IMR-90 (cell line): Measurements from ENCODE around the gene OR6C3. TPM values are rescaled to one million over a fixed set of nuclear protein-coding genes. Genes with fewer than 3 reads are reported as not detected.

Experiments used
- ATAC-seq: fragments of 200-7000 bp; cut with Tn5 transposase; 2 replicates; pipeline ENCODE4 v1.9.1; 2020; ENCODE audit warnings: low read depth, mild to moderate bottlenecking, moderate library complexity
- BruUV-seq: library from RNA; stranded (reverse); fragments of 400-500 nt; replicated peaks from 2 replicates; lab custom pipeline; 2021; lab: Mats Ljungman, UMichigan
- CTCF ChIA-PET: fragments of 300-600 bp; formaldehyde crosslinking; extraction: SDS; loops from one replicate; lab custom pipeline; 2021; ENCODE audit warnings: antibody characterized with exemption; lab: Yijun Ruan, JAX
- POLR2A ChIA-PET: fragments of 300-600 bp; sonication (Branson Sonifier 250); formaldehyde crosslinking; loops from one replicate; lab custom pipeline; 2022; ENCODE audit warnings: antibody characterized with exemption; ENCODE audit not compliant: unreplicated experiment; lab: Charles Lee
- DNase-seq: peaks from one replicate; pipeline ENCODE4 v3.0.0; 2013
- H2AFZ ChIP-seq: replicated peaks from 2 replicates; pipeline ENCODE3; 2013; ENCODE audit warnings: low read length, mild to moderate bottlenecking; ENCODE audit not compliant: poor library complexity
- H2AK5ac ChIP-seq: 2 replicates; pipeline ENCODE4 v1.6.1; 2013; ENCODE audit warnings: low read depth, low read length, inconsistent platforms
- H2AK9ac ChIP-seq: replicated peaks from 2 replicates; pipeline ENCODE3; 2013; ENCODE audit warnings: mild to moderate bottlenecking, low read depth, low read length, moderate library complexity; ENCODE audit not compliant: poor library complexity
- H2BK120ac ChIP-seq: 2 replicates; pipeline ENCODE4 v1.6.1; 2013; ENCODE audit warnings: low read depth, low read length, inconsistent platforms
- H2BK15ac ChIP-seq: 3 replicates; pipeline ENCODE4 v1.6.1; 2013; ENCODE audit warnings: low read depth, low read length, inconsistent platforms
- H2BK20ac ChIP-seq: 2 replicates; pipeline ENCODE4 v1.6.1; 2013; ENCODE audit warnings: low read depth, mild to moderate bottlenecking, inconsistent platforms, low read length, moderate library complexity
- H2BK5ac ChIP-seq: 2 replicates; pipeline ENCODE4 v1.6.1; 2013; ENCODE audit warnings: mild to moderate bottlenecking, low read depth, low read length, inconsistent platforms; ENCODE audit not compliant: poor library complexity, severe bottlenecking
- H3K14ac ChIP-seq: replicated peaks from 2 replicates; pipeline ENCODE4 v1.6.1; 2013; ENCODE audit warnings: low read depth, low read length, inconsistent platforms
- H3K18ac ChIP-seq: 2 replicates; pipeline ENCODE4 v1.6.1; 2013; ENCODE audit warnings: low read depth, low read length, control low read depth
- H3K23ac ChIP-seq: 2 replicates; pipeline ENCODE4 v1.6.1; 2013; ENCODE audit warnings: low read depth, low read length, inconsistent platforms
- H3K27ac ChIP-seq: 2 replicates; pipeline ENCODE4 v1.5.1; 2013; ENCODE audit warnings: mild to moderate bottlenecking, control low read depth, low read length; ENCODE audit not compliant: insufficient read depth
- H3K27me3 ChIP-seq: 2 replicates; pipeline ENCODE4 v1.6.1; 2013; ENCODE audit warnings: low read length; ENCODE audit not compliant: control insufficient read depth, insufficient read depth
- H3K36me3 ChIP-seq: 2 replicates; pipeline ENCODE4 v1.6.1; 2013; ENCODE audit warnings: low read length, mixed read lengths; ENCODE audit not compliant: control insufficient read depth, insufficient read depth
- H3K4ac ChIP-seq: 2 replicates; pipeline ENCODE4 v1.6.1; 2013; ENCODE audit warnings: low read depth, low read length, inconsistent platforms
- H3K4me1 ChIP-seq: 2 replicates; pipeline ENCODE4 v1.6.1; 2013; ENCODE audit warnings: low read length, mixed read lengths; ENCODE audit not compliant: control insufficient read depth, insufficient read depth
- H3K4me2 ChIP-seq: 2 replicates; pipeline ENCODE4 v1.6.1; 2013; ENCODE audit warnings: low read depth, mild to moderate bottlenecking, control low read depth, low read length, moderate library complexity
- H3K4me3 ChIP-seq: 2 replicates; pipeline ENCODE4 v1.5.1; 2013; ENCODE audit warnings: low read depth, mild to moderate bottlenecking, control low read depth, low read length, moderate library complexity; ENCODE audit not compliant: insufficient read depth
- H3K56ac ChIP-seq: 2 replicates; pipeline ENCODE4 v1.6.1; 2013; ENCODE audit warnings: low read length, inconsistent platforms; ENCODE audit not compliant: insufficient read depth; ENCODE audit errors: extremely low read depth
- H3K79me1 ChIP-seq, 2 experiments: 2 replicates each; pipeline ENCODE4 v1.6.1; 2013; ENCODE audit warnings: low read length in 2 of 2, inconsistent platforms in 1 of 2, low read depth in 1 of 2
- H3K9ac ChIP-seq: 2 replicates; pipeline ENCODE4 v1.6.1; 2013; ENCODE audit warnings: low read depth, low read length, control low read depth
- H3K9me1 ChIP-seq: 2 replicates; pipeline ENCODE4 v1.6.1; 2013; ENCODE audit warnings: low read length, inconsistent platforms; ENCODE audit not compliant: insufficient read depth
- H3K9me3 ChIP-seq: 2 replicates; pipeline ENCODE4 v1.6.1; 2013; ENCODE audit warnings: low read length; ENCODE audit not compliant: control insufficient read depth, insufficient read depth
- H4K20me1 ChIP-seq: 2 replicates; pipeline ENCODE4 v1.6.1; 2013; ENCODE audit warnings: low read length, inconsistent platforms; ENCODE audit not compliant: insufficient read depth
- H4K5ac ChIP-seq: 2 replicates; pipeline ENCODE4 v1.6.1; 2013; ENCODE audit warnings: mild to moderate bottlenecking, low read depth, low read length, control low read depth
- H4K8ac ChIP-seq, 2 experiments: 2 replicates each; pipeline ENCODE4 v1.6.1; 2013; ENCODE audit warnings: low read depth in 2 of 2, low read length in 2 of 2, control low read depth in 1 of 2, inconsistent platforms in 1 of 2
- H4K91ac ChIP-seq: 2 replicates; pipeline ENCODE4 v1.6.1; 2013; ENCODE audit warnings: low read depth, low read length, inconsistent platforms; ENCODE audit not compliant: insufficient read depth
- BHLHE40 ChIP-seq: fragments of 150-350 bp; IDR thresholded peaks from 2 replicates; pipeline ENCODE4 v1.6.1; 2016; ENCODE audit warnings: mild to moderate bottlenecking, low read depth, low read length
- CEBPB ChIP-seq: IDR thresholded peaks from 2 replicates; pipeline ENCODE4 v1.6.1; 2012; ENCODE audit warnings: low read depth, low read length, improper control_type of control experiment
- CHD1 ChIP-seq: IDR thresholded peaks from 2 replicates; pipeline ENCODE4 v1.6.1; 2012; ENCODE audit warnings: low read depth, low read length, improper control_type of control experiment
- CTCF ChIP-seq: conservative IDR thresholded peaks from 2 replicates; pipeline ENCODE4 v1.5.1; 2012; ENCODE audit warnings: mild to moderate bottlenecking, low read depth, low read length, improper control_type of control experiment
- FOS ChIP-seq: fragments of 150-350 bp; IDR thresholded peaks from 2 replicates; pipeline ENCODE4 v1.6.1; 2016; ENCODE audit warnings: low read depth, low read length
- MAFK ChIP-seq: IDR thresholded peaks from 2 replicates; pipeline ENCODE4 v1.6.1; 2012; ENCODE audit warnings: low read depth, low read length, improper control_type of control experiment
- MAZ ChIP-seq: IDR thresholded peaks from 2 replicates; pipeline ENCODE4 v1.6.1; 2012; ENCODE audit warnings: low read depth, mild to moderate bottlenecking, low read length, improper control_type of control experiment, moderate library complexity, borderline replicate concordance
- MXI1 ChIP-seq: IDR thresholded peaks from 2 replicates; pipeline ENCODE4 v1.6.1; 2012; ENCODE audit warnings: low read depth, mild to moderate bottlenecking, low read length, moderate library complexity, borderline replicate concordance
- NFE2L2 ChIP-seq: fragments of 150-350 bp; IDR thresholded peaks from 2 replicates; pipeline ENCODE4 v1.6.1; 2016; ENCODE audit warnings: low read depth, mild to moderate bottlenecking, low read length
- POLR2A ChIP-seq: IDR thresholded peaks from 2 replicates; pipeline ENCODE4 v1.6.1; 2012; ENCODE audit warnings: mild to moderate bottlenecking, low read depth, low read length
- RAD21 ChIP-seq: IDR thresholded peaks from 2 replicates; pipeline ENCODE4 v1.6.1; 2012; ENCODE audit warnings: low read length, improper control_type of control experiment
- RCOR1 ChIP-seq: IDR thresholded peaks from 2 replicates; pipeline ENCODE4 v1.6.1; 2012; ENCODE audit warnings: mild to moderate bottlenecking, low read length, improper control_type of control experiment; ENCODE audit not compliant: insufficient replicate concordance
- RFX5 ChIP-seq: IDR thresholded peaks from 2 replicates; pipeline ENCODE4 v1.8.0; 2012; ENCODE audit warnings: low read depth, mild to moderate bottlenecking, low read length, moderate library complexity
- SMC3 ChIP-seq: fragments of 150-350 bp; IDR thresholded peaks from 2 replicates; pipeline ENCODE4 v1.6.1; 2016; ENCODE audit warnings: low read depth, mild to moderate bottlenecking, antibody characterized with exemption, low read length, moderate library complexity
- WGBS, 2 experiments: methylation state at CpG; one replicate each; pipeline versions ENCODE4 v1.1.5 to v1.1.7; 2013; ENCODE audit warnings: missing lambda C conversion rate in 2 of 2; ENCODE audit not compliant: insufficient read length in 1 of 2; ENCODE audit errors: extremely low coverage in 2 of 2; 5-methylcytosine and 5-hydroxymethylcytosine counted together
- dilution Hi-C: fragments of 300-500 bp; cut with HindIII; formaldehyde crosslinking; loops from one replicate; pipeline ENCODE4 v1.14.3; 2018; ENCODE audit warnings: low sequenced_read_pairs; ENCODE audit not compliant: unreplicated experiment
- in situ Hi-C: fragments of 300-500 bp; cut with MboI; formaldehyde crosslinking; loops from 3 replicates; pipeline ENCODE4 v1.14.3; 2019; ENCODE audit warnings: low sequenced_read_pairs, inconsistent platforms, mixed read lengths
- intact Hi-C: fragments of 100-400 bp; cut with micrococcal nuclease; formaldehyde crosslinking; loops from 2 replicates; pipeline ENCODE4 v1.10.0; 2022
- polyA plus RNA-seq, 3 experiments: library from polyadenylated mRNA; depleted of rRNA; stranded (reverse); fragments of >200 nt; gene quantifications; 2 replicates each; pipeline ENCODE4 v1.2.3, GENCODE V29; 2012; ENCODE audit warnings: low replicate concordance in 1 of 3
- total RNA-seq: library from RNA; depleted of rRNA; stranded (reverse); fragments of >200 nt; gene quantifications from 2 replicates; pipeline ENCODE4 v1.2.3, GENCODE V29; 2012
- TF ChIP-seq, protein P1 (sequence below): fragments of 150-350 bp; IDR thresholded peaks from 2 replicates; pipeline ENCODE4 v1.6.1; 2017; ENCODE audit warnings: mild to moderate bottlenecking, antibody characterized with exemption, low read length, low read depth
- TF ChIP-seq, protein P2 (sequence below): fragments of 150-350 bp; IDR thresholded peaks from 2 replicates; pipeline ENCODE4 v1.6.1; 2016; ENCODE audit warnings: low read depth, mild to moderate bottlenecking, low read length, moderate library complexity, borderline replicate concordance

Gene OR6C3
- total and polyA plus RNA-seq, 2 of the 4 experiments (the other 2 are of a cell fraction): not detected

DNA sequence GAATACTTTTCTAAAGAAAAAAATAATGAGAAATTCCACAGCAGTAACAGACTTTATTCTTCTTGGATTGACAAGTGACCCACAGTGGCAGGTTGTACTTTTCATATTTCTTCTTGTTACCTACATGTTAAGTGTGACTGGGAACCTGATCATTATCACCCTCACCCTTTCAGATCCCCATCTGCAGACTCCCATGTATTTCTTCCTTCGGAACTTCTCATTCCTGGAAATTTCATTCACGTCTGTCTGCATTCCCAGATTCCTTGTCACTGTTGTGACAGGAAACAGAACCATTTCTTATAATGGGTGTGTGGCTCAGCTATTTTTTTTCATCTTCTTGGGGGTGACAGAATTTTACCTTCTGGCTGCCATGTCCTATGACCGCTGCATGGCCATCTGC lies 34.5 kb downstream of the OR6C3 start:
- no peak overlapping the region for H2BK5ac ChIP-seq
- H3K18ac ChIP-seq: no peak overlapping the region
- H3K9me3 ChIP-seq: no peaks in the 10 kb centered on the region
- dilution Hi-C loops (no loop called here), in situ Hi-C loops (no loop called here), intact Hi-C loops (no loop called here)
- no peak overlapping the region for H4K91ac ChIP-seq
- H3K56ac ChIP-seq: no peak overlapping the region
- ATAC-seq (no peak), DNase-seq (no peak)
- no peak overlapping the region for H3K23ac ChIP-seq
- no peaks in the 10 kb centered on the region for H3K4me1 ChIP-seq
- H2BK20ac ChIP-seq: no peak overlapping the region
- H4K5ac ChIP-seq: no peak overlapping the region
- no peak overlapping the region for H2BK15ac ChIP-seq
- TF ChIP-seq POLR2A (no peak), SMC3 (no peak), NFE2L2 (no peak), CTCF (no peak), FOS (no peak), RFX5 (no peak), BHLHE40 (no peak), CHD1 (no peak), MAZ (no peak), RCOR1 (no peak), MXI1 (no peak), RAD21 (no peak), MAFK (no peak), CEBPB (no peak)
- TF ChIP-seq, protein P1, sequence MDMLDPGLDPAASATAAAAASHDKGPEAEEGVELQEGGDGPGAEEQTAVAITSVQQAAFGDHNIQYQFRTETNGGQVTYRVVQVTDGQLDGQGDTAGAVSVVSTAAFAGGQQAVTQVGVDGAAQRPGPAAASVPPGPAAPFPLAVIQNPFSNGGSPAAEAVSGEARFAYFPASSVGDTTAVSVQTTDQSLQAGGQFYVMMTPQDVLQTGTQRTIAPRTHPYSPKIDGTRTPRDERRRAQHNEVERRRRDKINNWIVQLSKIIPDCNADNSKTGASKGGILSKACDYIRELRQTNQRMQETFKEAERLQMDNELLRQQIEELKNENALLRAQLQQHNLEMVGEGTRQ: no peak
- TF ChIP-seq, protein P2, sequence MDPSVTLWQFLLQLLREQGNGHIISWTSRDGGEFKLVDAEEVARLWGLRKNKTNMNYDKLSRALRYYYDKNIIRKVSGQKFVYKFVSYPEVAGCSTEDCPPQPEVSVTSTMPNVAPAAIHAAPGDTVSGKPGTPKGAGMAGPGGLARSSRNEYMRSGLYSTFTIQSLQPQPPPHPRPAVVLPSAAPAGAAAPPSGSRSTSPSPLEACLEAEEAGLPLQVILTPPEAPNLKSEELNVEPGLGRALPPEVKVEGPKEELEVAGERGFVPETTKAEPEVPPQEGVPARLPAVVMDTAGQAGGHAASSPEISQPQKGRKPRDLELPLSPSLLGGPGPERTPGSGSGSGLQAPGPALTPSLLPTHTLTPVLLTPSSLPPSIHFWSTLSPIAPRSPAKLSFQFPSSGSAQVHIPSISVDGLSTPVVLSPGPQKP: no peak
- H3K27ac ChIP-seq: no peak overlapping the region
- no peaks in the 10 kb centered on the region for H3K9me1 ChIP-seq
- H3K4me3 ChIP-seq: no peak overlapping the region
- H2AK5ac ChIP-seq: no peak overlapping the region
- no peaks in the 10 kb centered on the region for H3K36me3 ChIP-seq
- no peak overlapping the region for H3K4me2 ChIP-seq
- ChIA-PET POLR2A (no interaction called here), CTCF (no interaction called here)
- H3K79me1 ChIP-seq: no peaks in the 10 kb centered on the region
- H2AFZ ChIP-seq: no peak overlapping the region
- H3K4ac ChIP-seq: no peak overlapping the region
- H4K8ac ChIP-seq: no peak overlapping the region
- H4K20me1 ChIP-seq: no peaks in the 10 kb centered on the region
- H3K9ac ChIP-seq: no peak overlapping the region
- H2BK120ac ChIP-seq: no peak overlapping the region
- BruUV-seq: no TSS peak
- 71% methylated on average over 1 of the region's 3 CpGs; no CpG with 5 or more reads in 1 of the 2 experiments for WGBS, 2 experiments
- no peak overlapping the region for H3K14ac ChIP-seq
- no peaks in the 10 kb centered on the region for H3K27me3 ChIP-seq
- no peak overlapping the region for H2AK9ac ChIP-seq
